Measurements from ENCODE around the gene PARD3. TPM values are rescaled to one million over a fixed set of nuclear protein-coding genes. Genes with fewer than 3 reads are reported as not detected.

PARD3 gene
- 10 to 100 TPM; 27.3 to 40.3 (median 29.7) TPM for total RNA-seq
- 10.5 TPM for polyA plus RNA-seq
- long read RNA-seq, donor 1, partial matches to known transcripts: 30 of 51 reads
- long read RNA-seq, donor 1, other reads (novel, unspliced or antisense): 21 of 51 reads
- long read RNA-seq, donor 2, partial matches to known transcripts: 4 of 24 reads
- long read RNA-seq, donor 2, other reads (novel, unspliced or antisense): 20 of 24 reads
- long read RNA-seq, donor 3, partial matches to known transcripts: 30 of 54 reads
- long read RNA-seq, donor 3, other reads (novel, unspliced or antisense): 24 of 54 reads
- long read RNA-seq, donor 4, partial matches to known transcripts: 2 of 25 reads
- long read RNA-seq, donor 4, other reads (novel, unspliced or antisense): 21 of 25 reads

DNA sequence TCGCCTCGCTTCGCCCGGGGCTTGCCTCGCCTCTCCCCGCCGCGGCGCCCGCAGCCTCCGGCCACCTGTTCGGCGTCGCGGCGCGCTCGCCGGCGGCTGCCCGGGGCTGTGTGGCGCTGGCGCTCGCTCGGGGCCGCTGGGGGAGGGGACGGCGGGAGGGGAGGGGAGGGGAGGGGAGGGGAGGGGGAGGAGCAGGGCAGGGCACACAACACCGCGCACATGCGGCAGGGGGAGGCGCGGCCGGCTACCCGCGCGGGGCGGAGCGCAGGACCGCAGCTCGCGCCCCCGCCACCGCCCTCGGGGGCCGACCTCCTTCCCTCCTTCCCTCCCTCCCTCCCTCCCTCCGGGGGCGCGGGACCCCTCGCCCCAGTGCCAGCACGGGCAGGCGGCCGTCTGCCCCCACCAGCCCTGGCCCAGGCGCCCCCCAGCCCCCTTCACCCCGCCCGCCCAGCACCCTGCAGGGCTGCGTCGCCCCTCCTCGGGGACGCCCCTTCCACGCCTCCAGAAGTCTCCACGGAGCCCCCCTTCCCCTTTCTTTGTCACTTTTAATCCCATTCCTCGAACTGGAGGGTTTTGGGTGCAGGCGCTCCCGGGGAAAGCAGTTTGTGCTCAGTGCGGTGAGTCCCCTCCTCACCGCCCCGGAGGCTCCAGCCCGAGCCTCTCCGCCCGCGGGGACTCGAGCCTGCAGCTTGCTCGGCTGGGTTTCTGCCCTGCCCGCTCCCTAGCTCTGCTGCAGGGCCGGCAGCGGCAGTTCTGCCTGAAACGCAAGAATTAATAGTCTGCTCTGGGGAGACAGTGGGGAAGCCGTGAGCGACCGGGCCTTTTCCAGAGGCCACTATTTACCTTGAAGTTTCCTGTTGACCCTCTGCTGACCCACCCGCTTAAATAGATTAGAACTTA is at the start of gene PARD3:
Gene PARD3, minus strand, starts transcription at position 112 of the 900 bp plus-strand sequence. CDS start 301 bp downstream, outside the sequence.
- Histone ChIP-seq H3K27me3 (ENCODE audit: control insufficient read depth, insufficient read depth) (no peaks in the 10 kb centered on the region), H3K4me3 (ENCODE audit: low read length) (peak within 1 kb of the TSS; percentile 99), H3K27ac (ENCODE audit: low read length) (peak within 1 kb of the TSS; percentile 95), H3K4me1 (ENCODE audit: control insufficient read depth, insufficient read depth, low read length) (peaks cover 12% of the 10 kb centered on the region), H3K9me3 (ENCODE audit: control insufficient read depth, low read length) (no peaks in the 10 kb centered on the region)
- DNase-seq: peak; percentile 71 to 89 (median 89)
- intact Hi-C loops (cut with DNase I): loop anchor here (10.0 kb wide), 2 partner anchors 91 to 151 kb away; no protein-coding TSS in a partner anchor
- WGBS: under 1% methylated on average over 71 of the region's 82 CpGs
- ATAC-seq: peak; percentile 78 to 81

- 58% methylated on average over 12 of the region's 12 CpGs for WGBS
- intact Hi-C loops (cut with DNase I): no loop called here
- Histone ChIP-seq H3K4me3 (ENCODE audit: low read length) (no peak overlapping the region), H3K9me3 (ENCODE audit: control insufficient read depth, low read length) (no peaks in the 10 kb centered on the region), H3K27me3 (ENCODE audit: control insufficient read depth, insufficient read depth) (no peaks in the 10 kb centered on the region), H3K27ac (ENCODE audit: low read length) (no peak overlapping the region), H3K4me1 (ENCODE audit: control insufficient read depth, insufficient read depth, low read length) (peaks cover 3% of the 10 kb centered on the region)
- DNase-seq (no peak), ATAC-seq (no peak)
These were observed 49.3 kb upstream of the PARD3 start for GRCh38 chr10:34864149-34865067.

- no peak for ATAC-seq
- 81% methylated on average over 3 of the region's 3 CpGs for WGBS
- intact Hi-C loops (cut with DNase I): no loop called here
- H3K27me3 ChIP-seq (ENCODE audit: control insufficient read depth, insufficient read depth): no peaks in the 10 kb centered on the region
- H3K4me3 ChIP-seq (ENCODE audit: low read length): no peak overlapping the region
- H3K9me3 ChIP-seq (ENCODE audit: control insufficient read depth, low read length): no peaks in the 10 kb centered on the region
- peaks cover 3% of the 10 kb centered on the region for H3K4me1 ChIP-seq (ENCODE audit: control insufficient read depth, insufficient read depth, low read length)
- H3K27ac ChIP-seq (ENCODE audit: low read length): no peak overlapping the region
- no peak for DNase-seq
These were observed 47.8 kb upstream of the PARD3 start for GRCh38 chr10:34862892-34863291.

GRCh38 chr10:34861293-34862021 is 46.4 kb upstream of the PARD3 start:
- H3K4me1 ChIP-seq (ENCODE audit: control insufficient read depth, insufficient read depth, low read length): peaks cover 3% of the 10 kb centered on the region
- H3K4me3 ChIP-seq (ENCODE audit: low read length): no peak overlapping the region
- no peak overlapping the region for H3K27ac ChIP-seq (ENCODE audit: low read length)
- intact Hi-C loops (cut with DNase I): no loop called here
- H3K27me3 ChIP-seq (ENCODE audit: control insufficient read depth, insufficient read depth): no peaks in the 10 kb centered on the region
- 56% methylated on average over 8 of the region's 8 CpGs for WGBS
- H3K9me3 ChIP-seq (ENCODE audit: control insufficient read depth, low read length): no peaks in the 10 kb centered on the region
- DNase-seq: peak; percentile 26 to 81 (median 61)
- peak in 1 of 2 donors; percentile 76 for ATAC-seq

- intact Hi-C loops (cut with DNase I): no loop called here
- H3K4me1 ChIP-seq (ENCODE audit: control insufficient read depth, insufficient read depth, low read length): peaks cover 3% of the 10 kb centered on the region
- ATAC-seq (no peak), DNase-seq (no peak)
- H3K27me3 ChIP-seq (ENCODE audit: control insufficient read depth, insufficient read depth): no peaks in the 10 kb centered on the region
- H3K4me3 ChIP-seq (ENCODE audit: low read length): no peak overlapping the region
- H3K27ac ChIP-seq (ENCODE audit: low read length): no peak overlapping the region
- no peaks in the 10 kb centered on the region for H3K9me3 ChIP-seq (ENCODE audit: control insufficient read depth, low read length)
These were observed 44.1 kb upstream of the PARD3 start for GRCh38 chr10:34859170-34859569.

DNA sequence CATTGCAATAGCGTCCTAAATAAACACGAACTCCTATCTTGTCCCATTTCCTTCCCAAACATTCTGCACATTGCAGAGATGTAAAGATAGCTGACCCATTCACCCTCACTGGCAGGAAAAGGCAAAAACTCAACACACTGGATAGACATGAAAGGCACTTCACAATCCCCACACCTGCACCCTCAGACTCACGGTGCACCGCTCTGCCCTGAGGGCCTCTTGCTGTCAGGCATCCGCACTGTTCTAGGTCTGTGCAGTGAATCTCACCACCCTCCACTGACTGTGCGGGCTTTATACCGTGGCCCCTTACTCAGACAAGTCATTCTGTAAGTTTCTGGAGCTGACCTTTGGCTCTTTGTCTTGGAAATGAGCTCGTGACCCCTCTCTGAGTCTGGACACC is 42.9 kb upstream of the PARD3 start:
- Histone ChIP-seq H3K4me3 (ENCODE audit: low read length) (no peak overlapping the region), H3K27me3 (ENCODE audit: control insufficient read depth, insufficient read depth) (no peaks in the 10 kb centered on the region), H3K27ac (ENCODE audit: low read length) (no peak overlapping the region), H3K4me1 (ENCODE audit: control insufficient read depth, insufficient read depth, low read length) (peaks cover 3% of the 10 kb centered on the region), H3K9me3 (ENCODE audit: control insufficient read depth, low read length) (no peaks in the 10 kb centered on the region)
- intact Hi-C loops (cut with DNase I): no loop called here
- no peak for DNase-seq
- ATAC-seq: no peak
- 76% methylated on average over 8 of the region's 8 CpGs for WGBS

GRCh38 chr10:34854147-34854601 is 39.1 kb upstream of the PARD3 start:
- Histone ChIP-seq H3K27ac (ENCODE audit: low read length) (no peak overlapping the region), H3K9me3 (ENCODE audit: control insufficient read depth, low read length) (no peaks in the 10 kb centered on the region), H3K4me3 (ENCODE audit: low read length) (no peak overlapping the region), H3K27me3 (ENCODE audit: control insufficient read depth, insufficient read depth) (no peaks in the 10 kb centered on the region), H3K4me1 (ENCODE audit: control insufficient read depth, insufficient read depth, low read length) (no peaks in the 10 kb centered on the region)
- DNase-seq (no peak), ATAC-seq (peak in 1 of 2 donors; percentile 20)
- WGBS: 25% methylated on average over 6 of the region's 6 CpGs
- intact Hi-C loops (cut with DNase I): no loop called here

GRCh38 chr10:34853357-34853756 is 38.3 kb upstream of the PARD3 start:
- Histone ChIP-seq H3K9me3 (ENCODE audit: control insufficient read depth, low read length) (no peaks in the 10 kb centered on the region), H3K27me3 (ENCODE audit: control insufficient read depth, insufficient read depth) (no peaks in the 10 kb centered on the region), H3K27ac (ENCODE audit: low read length) (no peak overlapping the region), H3K4me1 (ENCODE audit: control insufficient read depth, insufficient read depth, low read length) (no peaks in the 10 kb centered on the region), H3K4me3 (ENCODE audit: low read length) (no peak overlapping the region)
- WGBS: 76% methylated on average over 4 of the region's 4 CpGs
- ATAC-seq: no peak
- intact Hi-C loops (cut with DNase I): no loop called here
- DNase-seq: no peak

DNA sequence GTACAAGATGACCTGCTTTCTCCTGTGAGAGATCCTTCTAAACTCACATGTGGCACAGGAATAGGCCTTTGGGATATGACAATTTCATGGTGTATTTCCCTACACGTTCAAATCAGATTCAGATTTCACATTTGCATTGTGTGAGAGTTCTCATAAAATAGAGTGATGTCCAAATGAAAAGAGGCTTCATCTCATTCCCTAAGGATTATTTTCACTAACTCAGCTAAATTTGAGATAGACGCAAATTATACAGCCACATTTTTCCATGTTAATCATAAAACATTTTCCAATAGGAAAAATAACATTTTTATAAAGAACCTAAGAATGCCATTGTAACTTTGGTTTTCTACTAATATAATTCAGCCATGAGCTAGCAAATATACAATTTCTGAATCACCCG is 35.5 kb upstream of the PARD3 start:
- Histone ChIP-seq H3K27ac (ENCODE audit: low read length) (no peak overlapping the region), H3K27me3 (ENCODE audit: control insufficient read depth, insufficient read depth) (no peaks in the 10 kb centered on the region), H3K9me3 (ENCODE audit: control insufficient read depth, low read length) (no peaks in the 10 kb centered on the region), H3K4me1 (ENCODE audit: control insufficient read depth, insufficient read depth, low read length) (no peaks in the 10 kb centered on the region), H3K4me3 (ENCODE audit: low read length) (no peak overlapping the region)
- intact Hi-C loops (cut with DNase I): no loop called here
- ATAC-seq (no peak), DNase-seq (no peak)
- WGBS: 72% methylated on average over 3 of the region's 3 CpGs

- 96% methylated on average over 1 of the region's 1 CpG for WGBS
These were observed 34.9 kb upstream of the PARD3 start for GRCh38 chr10:34850036-34850435.

More at GRCh38 chr10:34850036-34850435, 34.9 kb upstream of the PARD3 start:
- no peak overlapping the region for H3K4me3 ChIP-seq (ENCODE audit: low read length)
- H3K9me3 ChIP-seq (ENCODE audit: control insufficient read depth, low read length): no peaks in the 10 kb centered on the region
- ATAC-seq: no peak
- H3K4me1 ChIP-seq (ENCODE audit: control insufficient read depth, insufficient read depth, low read length): no peaks in the 10 kb centered on the region
- H3K27me3 ChIP-seq (ENCODE audit: control insufficient read depth, insufficient read depth): no peaks in the 10 kb centered on the region
- H3K27ac ChIP-seq (ENCODE audit: low read length): no peak overlapping the region
- no peak for DNase-seq
- intact Hi-C loops (cut with DNase I): no loop called here
